ENCODE measurements around the gene BMP2K. TPM values are rescaled to one million over a fixed set of nuclear protein-coding genes. Genes with fewer than 3 reads are reported as not detected.
"Not testable (repeated sequence)": the region's sequence is repeated elsewhere in the genome, so short reads cannot be mapped to it uniquely, and the experiment has no call there.

BMP2K gene
- total and polyA plus RNA-seq, 2 of the 8 experiments (the other 6 are each of a cell fraction or from before 2014, with no cell fraction given) = 15.6 to 24.1 TPM

GRCh38 chr4:78795594-78796416, 19.7 kb downstream of the BMP2K start:
- H2BK20ac ChIP-seq (ENCODE audit: low read length); H2AFZ ChIP-seq (ENCODE audit: low read length); H3K79me1 ChIP-seq (ENCODE audit: low read depth, low read length); H3K9me3 ChIP-seq (ENCODE audit: insufficient read depth in 2 of 2, low read depth in 1 of 2, low read length in 1 of 2); H3K9ac ChIP-seq (replicated peaks in 1 of 4; ENCODE audit: extremely low read depth in 1 of 4, low read depth in 3 of 4, low read length in 3 of 4); H3K27me3 ChIP-seq (replicated peaks in 1 of 4; ENCODE audit: control insufficient read depth in 3 of 4, extremely low read depth in 1 of 4, insufficient read depth in 3 of 4, low read length in 3 of 4); H3K56ac ChIP-seq (replicated peaks; ENCODE audit: insufficient read length, low read depth, low read length); H3K23me2 ChIP-seq (ENCODE audit: low read depth, low read length); H3K4me1 ChIP-seq (replicated peaks in 1 of 4; ENCODE audit: control insufficient read depth in 3 of 4, insufficient read depth in 4 of 4, low read length in 3 of 4); H3K27ac ChIP-seq (ENCODE audit: low read depth, low read length); H3K14ac ChIP-seq (ENCODE audit: insufficient read length); H3K4me2 ChIP-seq (ENCODE audit: insufficient read depth in 1 of 2, low read depth in 2 of 2, low read length in 2 of 2); H4K8ac ChIP-seq (ENCODE audit: extremely low read depth, insufficient read depth, low read length); H2BK5ac ChIP-seq (ENCODE audit: low read depth, low read length); H2BK12ac ChIP-seq (ENCODE audit: low read depth, low read length); H3K4me3 ChIP-seq (ENCODE audit: extremely low read depth in 1 of 4, insufficient read depth in 2 of 4, low read depth in 3 of 4, low read length in 4 of 4); H2BK120ac ChIP-seq (replicated peaks; ENCODE audit: low read depth, low read length); H3K36me3 ChIP-seq (ENCODE audit: control insufficient read depth in 2 of 4, insufficient read depth in 4 of 4, low read length in 3 of 4); H3K18ac ChIP-seq (ENCODE audit: extremely low read depth, low read length); H3K23ac ChIP-seq (ENCODE audit: insufficient read length); H4K91ac ChIP-seq (replicated peaks; ENCODE audit: insufficient read length, low read length); POLR2A ChIA-PET (ENCODE audit: partially characterized antibody); FAIRE-seq; H3K4ac ChIP-seq (replicated peaks; ENCODE audit: insufficient read length, low read depth, low read length); H2AK5ac ChIP-seq (ENCODE audit: low read depth, low read length); CTCF ChIA-PET (ENCODE audit: partially characterized antibody); H2BK15ac ChIP-seq (ENCODE audit: low read length); DNase-seq (ENCODE audit: low read depth in 1 of 2, low spot score in 2 of 2); H4K20me1 ChIP-seq (replicated peaks in 1 of 2; ENCODE audit: control insufficient read depth in 1 of 2, insufficient read depth in 2 of 2, low read length in 2 of 2); H4K5ac ChIP-seq (ENCODE audit: insufficient read length, low read depth, low read length): not testable (repeated sequence)
- WGBS, 2 experiments (ENCODE audit: extremely low coverage in 1 of 2, insufficient coverage in 1 of 2, insufficient read length in 1 of 2, insufficient replicate concordance in 2 of 2, low coverage in 1 of 2, low lambda C conversion rate in 2 of 2, missing lambda C conversion rate in 1 of 2) = 89% methylated on average over 3 of the region's 5 CpGs; no CpG with 5 or more reads in 1 of the 2 experiments
- peaks cover 0 to 57% of the 10 kb centered on the region in 2 experiments; a peak in 2 of 4 replicates for H3K79me2 ChIP-seq (ENCODE audit: control insufficient read depth in 1 of 2, insufficient read depth in 2 of 2, low read length in 2 of 2)
